Activated CD4-positive, alpha-beta memory T cell treated with anti-CD3 and anti-CD28 coated beads for 36 hours (primary cell): ENCODE results near the gene TMEM87A. TPM values are rescaled to one million over a fixed set of nuclear protein-coding genes. Genes with fewer than 3 reads are reported as not detected.
"Not testable (repeated sequence)": the region's sequence is repeated elsewhere in the genome, so short reads cannot be mapped to it uniquely, and the experiment has no call there.

Experiments
- CTCF ChIA-PET: fragments of 350-600 bp; sonication (Branson Sonifier 250); formaldehyde crosslinking; loops from one replicate; lab custom pipeline; 2021; ENCODE audit warnings: antibody characterized with exemption, inconsistent platforms; lab: Charles Lee
- POLR2A ChIA-PET: fragments of 350-600 bp; sonication (Branson Sonifier 250); formaldehyde crosslinking; loops from one replicate; lab custom pipeline; 2021; ENCODE audit warnings: antibody characterized with exemption; lab: Charles Lee
- DNase-seq: peaks from one replicate; pipeline ENCODE4 v3.0.0-alpha.2; 2020
- H3K27ac Mint-ChIP-seq: one replicate; pipeline ENCODE4 v1.8.0; 2021; ENCODE audit warnings: mixed read lengths
- H3K27me3 Mint-ChIP-seq: one replicate; pipeline ENCODE4 v1.8.0; 2021; ENCODE audit warnings: mixed read lengths
- H3K36me3 Mint-ChIP-seq: one replicate; pipeline ENCODE4 v1.8.0; 2021; ENCODE audit warnings: mixed read lengths
- H3K4me1 Mint-ChIP-seq: one replicate; pipeline ENCODE4 v1.8.0; 2021; ENCODE audit warnings: low read depth, mixed read lengths
- H3K4me3 Mint-ChIP-seq: one replicate; pipeline ENCODE4 v1.8.0; 2021; ENCODE audit warnings: mild to moderate bottlenecking, mixed read lengths
- H3K9me3 Mint-ChIP-seq: one replicate; pipeline ENCODE4 v1.8.0; 2021; ENCODE audit warnings: mixed read lengths
- intact Hi-C: fragments of 100-400 bp; cut with micrococcal nuclease; formaldehyde crosslinking; loops from one replicate; pipeline ENCODE4 v1.15.1; 2023
- total RNA-seq, 2 experiments: library from RNA; stranded (reverse); gene quantifications; one replicate each; pipeline ENCODE4 v1.2.3, GENCODE V29; 2021

The TMEM87A gene
- total RNA-seq, 2 experiments from 2014 or later = 26.1 to 28.7 TPM

DNA sequence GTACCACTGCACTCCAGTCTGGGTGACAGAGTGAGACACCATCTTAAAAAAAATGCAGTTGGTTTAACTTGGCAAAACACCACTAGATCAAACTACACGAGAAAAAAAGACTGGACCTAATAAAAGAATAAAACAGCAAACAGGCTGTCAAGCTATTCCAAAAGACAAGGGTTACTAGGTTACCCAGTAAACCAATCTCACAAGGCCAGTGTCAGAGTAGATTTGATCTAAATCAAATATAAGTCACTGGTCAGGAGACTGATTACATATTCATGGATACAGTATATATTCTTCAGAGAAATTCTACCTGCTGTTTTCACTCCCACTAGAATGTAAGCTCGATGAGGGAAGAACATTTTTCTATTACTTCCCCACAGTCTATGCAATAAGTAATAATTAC is 2.7 kb downstream of the TMEM87A start:
- CTCF ChIA-PET = interaction anchor here (0.8 to 0.9 kb wide), 2 partner anchors 43 to 210 kb away, joined by 3 read pairs; no protein-coding TSS in a partner anchor
- POLR2A ChIA-PET = interaction anchor here (0.6 kb wide), 1 partner anchor 28 kb away, joined by 3 read pairs; no protein-coding TSS in a partner anchor
- H3K27ac Mint-ChIP-seq = no peak overlapping the region

DNA sequence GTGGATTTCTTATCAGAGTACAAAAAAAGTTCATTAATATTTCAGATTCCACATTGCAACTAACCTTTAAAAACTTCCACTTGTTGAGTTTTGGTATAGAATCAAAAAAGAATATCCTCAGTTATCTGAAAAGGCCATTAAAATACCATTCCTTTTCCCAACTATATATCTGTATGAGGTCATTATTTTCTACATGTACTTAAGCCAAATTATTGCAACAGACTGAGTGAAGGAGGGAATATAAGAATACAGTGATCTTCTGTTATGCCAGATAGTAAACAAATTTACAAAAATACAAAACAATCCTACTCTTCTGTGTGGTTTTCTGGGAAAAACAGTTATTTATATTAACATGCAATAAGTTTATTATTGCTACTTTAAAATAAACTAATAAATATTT is 5.9 kb downstream of the TMEM87A start:
- no peaks in the 10 kb centered on the region for H3K9me3 Mint-ChIP-seq
- intact Hi-C loops = no loop called here
- no peak overlapping the region for H3K27ac Mint-ChIP-seq
- CTCF ChIA-PET = no interaction called here
- H3K4me1 Mint-ChIP-seq = peaks cover 44% of the 10 kb centered on the region
- H3K36me3 Mint-ChIP-seq = peaks cover 46% of the 10 kb centered on the region
- H3K4me3 Mint-ChIP-seq = no peak overlapping the region
- no peaks in the 10 kb centered on the region for H3K27me3 Mint-ChIP-seq
- POLR2A ChIA-PET = no interaction called here
- DNase-seq = no peak

More for the DNA sequence above, 2.7 kb downstream of the TMEM87A start:
- no peak for DNase-seq
- H3K27me3 Mint-ChIP-seq = no peaks in the 10 kb centered on the region
- H3K4me3 Mint-ChIP-seq = no peak overlapping the region
- H3K36me3 Mint-ChIP-seq = peaks cover 23% of the 10 kb centered on the region
- H3K9me3 Mint-ChIP-seq = no peaks in the 10 kb centered on the region
- peaks cover 45% of the 10 kb centered on the region for H3K4me1 Mint-ChIP-seq
- intact Hi-C loops = loop anchor here (5.0 to 10.0 kb wide), 3 partner anchors 222 to 336 kb away; partner anchors contain the start of genes STARD9 and ZNF106

DNA sequence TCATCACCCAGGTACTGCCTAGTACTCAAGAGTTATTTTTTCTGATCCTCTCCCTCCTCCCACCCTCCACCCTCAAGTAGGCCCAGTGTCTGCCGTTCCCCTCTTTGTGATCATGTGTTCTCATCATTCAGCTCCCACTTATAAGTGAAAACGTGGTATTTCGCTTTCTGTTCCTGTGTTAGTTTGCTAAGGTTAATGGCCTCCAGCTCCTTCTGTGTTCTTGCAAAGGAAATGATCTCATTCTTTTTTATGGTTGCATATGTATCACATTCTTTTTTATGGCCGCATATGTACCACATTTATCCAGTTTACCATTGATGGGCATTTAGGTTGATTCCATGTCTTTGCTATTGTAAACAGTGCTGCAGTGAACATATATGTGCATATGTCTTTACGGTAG is 8.4 kb downstream of the TMEM87A start:
- H3K27ac Mint-ChIP-seq = peak overlapping the region; percentile 39
- POLR2A ChIA-PET = no interaction called here
- CTCF ChIA-PET = interaction anchor here (1.1 kb wide), 1 partner anchor 22 kb away, joined by 3 read pairs; no protein-coding TSS in a partner anchor

DNA sequence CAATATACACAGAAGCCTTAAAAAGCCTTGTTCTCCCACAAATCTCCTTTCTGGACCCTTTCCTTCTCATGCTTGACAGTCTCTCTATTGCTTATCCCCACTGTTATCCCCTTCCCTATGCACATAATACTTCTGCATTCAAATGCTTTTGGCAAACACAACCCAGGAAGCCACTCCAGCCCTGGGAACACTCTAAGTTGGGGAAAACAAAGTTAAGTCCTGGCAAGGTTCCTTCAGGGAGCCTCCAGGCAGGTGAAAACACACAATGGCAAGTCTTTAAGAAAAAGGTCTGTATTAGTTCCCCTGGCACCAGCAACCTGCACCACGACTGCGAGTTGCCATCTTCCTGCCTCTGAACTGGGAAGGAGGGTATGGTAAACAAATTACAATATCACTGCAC is 19.9 kb downstream of the TMEM87A start:
- H3K36me3 Mint-ChIP-seq = peaks cover 29% of the 10 kb centered on the region
- H3K27me3 Mint-ChIP-seq = no peaks in the 10 kb centered on the region
- ChIA-PET POLR2A (no interaction called here), CTCF (no interaction called here)
- H3K9me3 Mint-ChIP-seq = peaks cover 9% of the 10 kb centered on the region
- DNase-seq = no peak
- H3K4me3 Mint-ChIP-seq = no peak overlapping the region
- no peak overlapping the region for H3K27ac Mint-ChIP-seq
- intact Hi-C loops = no loop called here
- no peaks in the 10 kb centered on the region for H3K4me1 Mint-ChIP-seq

More for the DNA sequence above, 8.4 kb downstream of the TMEM87A start:
- DNase-seq = no peak
- intact Hi-C loops = no loop called here
- no peaks in the 10 kb centered on the region for H3K27me3 Mint-ChIP-seq
- no peak overlapping the region for H3K4me3 Mint-ChIP-seq
- peaks cover 23% of the 10 kb centered on the region for H3K4me1 Mint-ChIP-seq
- peaks cover 50% of the 10 kb centered on the region for H3K36me3 Mint-ChIP-seq
- H3K9me3 Mint-ChIP-seq = no peaks in the 10 kb centered on the region

DNA sequence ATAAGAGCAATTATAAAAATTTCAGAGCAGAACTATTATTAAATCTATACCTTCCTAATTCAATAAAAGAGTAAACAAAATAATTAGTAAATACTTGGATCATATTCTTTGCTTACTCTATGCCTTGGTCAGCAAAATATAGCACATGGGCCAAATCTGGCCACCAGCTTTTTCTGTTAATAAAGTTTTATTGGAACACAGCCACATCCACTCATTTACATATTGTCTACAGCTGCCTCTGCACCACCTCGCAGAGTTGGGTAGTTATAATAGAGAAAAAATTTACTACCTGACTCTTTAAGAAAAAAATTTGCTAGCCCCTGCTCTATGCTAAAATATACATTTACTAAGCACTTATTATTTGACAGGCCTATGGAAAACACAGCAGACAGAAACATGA is 32.4 kb downstream of the TMEM87A start:
- H3K9me3 Mint-ChIP-seq = no peaks in the 10 kb centered on the region
- intact Hi-C loops = no loop called here
- ChIA-PET POLR2A (interaction anchor here (1.1 kb wide), 1 partner anchor 25 kb away, joined by 3 read pairs; no protein-coding TSS in a partner anchor), CTCF (interaction anchor here (0.6 kb wide), 1 partner anchor 463 kb away, joined by 3 read pairs; no protein-coding TSS in a partner anchor)
- H3K36me3 Mint-ChIP-seq = peaks cover 26% of the 10 kb centered on the region
- no peaks in the 10 kb centered on the region for H3K27me3 Mint-ChIP-seq
- DNase-seq = no peak
- no peak overlapping the region for H3K4me3 Mint-ChIP-seq
- H3K27ac Mint-ChIP-seq = no peak overlapping the region
- H3K4me1 Mint-ChIP-seq = peaks cover 5% of the 10 kb centered on the region

DNA sequence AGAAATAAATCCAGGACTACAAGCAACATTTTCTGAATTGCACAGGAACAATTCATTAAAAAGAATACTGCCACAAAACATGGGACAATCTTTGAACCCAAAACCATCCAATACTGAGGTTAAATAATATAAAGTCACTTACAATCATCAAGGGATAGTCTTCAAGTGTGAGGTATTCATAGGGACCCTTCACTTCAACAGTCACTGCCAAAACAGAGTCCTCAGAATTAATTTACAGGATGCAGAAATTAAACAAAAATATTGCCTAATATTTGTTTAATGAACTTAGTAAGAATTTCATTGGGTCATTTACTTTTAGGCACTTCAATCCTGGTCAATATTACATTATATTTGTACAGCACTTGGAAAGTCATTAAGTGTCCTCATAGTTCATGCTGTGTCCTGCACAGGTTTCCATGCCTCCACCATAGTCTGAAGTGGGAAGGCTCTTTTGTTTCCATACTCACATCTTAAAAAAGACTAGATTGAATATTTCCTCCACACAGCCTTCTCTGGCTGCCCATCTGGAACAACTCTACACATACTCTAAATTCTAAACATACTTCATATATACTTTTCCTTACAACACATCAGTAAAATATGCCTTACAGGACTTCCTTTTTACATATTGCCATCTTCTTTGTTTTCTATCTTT is 33.6 kb downstream of the TMEM87A start:
- ChIA-PET CTCF (no interaction called here), POLR2A (no interaction called here)
- Mint-ChIP-seq H3K9me3 (no peaks in the 10 kb centered on the region), H3K36me3 (peaks cover 32% of the 10 kb centered on the region), H3K4me3 (no peak overlapping the region), H3K4me1 (peaks cover 5% of the 10 kb centered on the region), H3K27me3 (no peaks in the 10 kb centered on the region), H3K27ac (no peak overlapping the region)
- intact Hi-C loops = no loop called here
- no peak for DNase-seq

DNA sequence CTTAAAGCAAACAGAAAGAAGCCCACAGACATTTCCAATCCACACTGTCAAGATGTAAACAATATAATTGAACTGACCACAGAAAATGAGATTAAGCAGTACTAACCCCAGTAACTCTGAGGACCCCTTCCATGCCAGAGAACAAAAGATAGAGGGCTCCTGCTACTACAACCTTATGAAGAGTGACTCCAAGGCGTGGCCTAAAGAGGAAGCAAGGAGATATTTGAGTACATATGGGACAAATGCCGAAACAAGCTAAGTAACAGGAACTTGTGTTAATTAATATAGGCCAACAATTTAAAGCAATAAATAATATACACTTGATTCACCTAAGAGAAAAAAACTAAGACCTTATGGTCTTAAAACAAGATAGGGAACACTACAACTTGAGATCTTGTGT is 40.1 kb downstream of the TMEM87A start:
- DNase-seq = no peak
- ChIA-PET CTCF (no interaction called here), POLR2A (no interaction called here)
- Mint-ChIP-seq H3K27me3 (no peaks in the 10 kb centered on the region), H3K36me3 (peaks cover 19% of the 10 kb centered on the region), H3K27ac (no peak overlapping the region), H3K4me3 (no peak overlapping the region), H3K9me3 (no peaks in the 10 kb centered on the region), H3K4me1 (no peaks in the 10 kb centered on the region)
- intact Hi-C loops = no loop called here

DNA sequence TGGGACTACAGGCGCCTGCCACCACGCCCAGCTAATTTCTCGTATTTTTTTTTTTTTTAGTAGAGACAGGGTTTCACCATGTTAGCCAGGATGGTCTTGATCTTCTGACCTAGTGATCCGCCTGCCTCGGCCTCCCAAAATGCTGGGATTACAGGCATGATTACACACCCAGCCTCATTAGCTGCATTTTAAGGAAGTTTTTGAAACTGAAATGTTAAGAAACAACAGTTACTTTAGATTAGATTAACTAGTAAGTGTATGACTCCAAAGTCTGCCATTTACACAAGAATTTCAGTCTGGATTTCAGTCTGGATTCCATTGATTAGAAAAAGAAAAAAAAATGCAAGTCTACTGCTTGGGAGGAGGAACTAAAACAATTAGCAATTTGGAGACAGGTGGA is 40.6 kb downstream of the TMEM87A start:
- Mint-ChIP-seq H3K27me3 (no peaks in the 10 kb centered on the region), H3K36me3 (peaks cover 19% of the 10 kb centered on the region), H3K4me1 (no peaks in the 10 kb centered on the region), H3K27ac (no peak overlapping the region), H3K9me3 (no peaks in the 10 kb centered on the region), H3K4me3 (no peak overlapping the region)
- DNase-seq = no peak
- intact Hi-C loops = no loop called here
- ChIA-PET POLR2A (no interaction called here), CTCF (no interaction called here)

DNA sequence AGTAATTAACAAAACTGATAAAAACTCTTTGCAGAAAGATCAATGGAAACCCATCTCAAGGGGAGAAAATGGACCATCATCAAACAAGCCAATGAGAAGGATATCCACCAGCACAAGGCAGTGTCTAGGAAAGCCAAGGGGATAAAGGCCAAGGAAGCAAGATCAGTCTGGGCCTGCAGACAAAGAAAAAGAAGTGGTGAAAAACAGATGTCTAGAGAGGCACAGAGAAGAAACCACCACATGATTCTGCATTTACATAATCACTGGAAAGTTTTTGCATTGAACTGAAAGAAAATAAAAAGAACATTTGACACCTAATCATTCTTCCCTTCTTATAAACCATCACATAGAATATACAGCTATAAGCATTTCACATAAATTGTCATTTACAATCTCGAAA is 42.1 kb downstream of the TMEM87A start:
- CTCF ChIA-PET = no interaction called here

DNA sequence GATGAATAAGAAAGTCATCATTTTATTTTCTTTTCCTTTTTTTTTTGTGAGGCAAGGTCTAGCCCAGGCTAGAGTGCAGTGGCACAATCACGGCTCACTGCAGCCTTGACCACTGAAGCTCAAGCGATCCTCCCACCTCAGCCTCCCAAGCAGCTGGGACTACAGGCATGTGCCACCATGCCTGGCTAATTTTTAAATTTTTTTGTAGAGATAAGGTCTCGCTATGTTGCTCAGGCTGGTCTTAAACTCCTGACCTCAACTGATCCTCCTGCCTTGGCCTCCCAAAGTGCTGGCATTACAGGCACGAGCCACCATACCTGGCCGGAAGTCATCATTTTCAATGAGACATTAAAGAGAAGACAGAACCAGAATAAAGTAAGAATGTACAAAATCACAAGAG is 44.3 kb downstream of the TMEM87A start:
- H3K4me1 Mint-ChIP-seq, H3K9me3 Mint-ChIP-seq, DNase-seq, intact Hi-C loops, H3K27me3 Mint-ChIP-seq, H3K4me3 Mint-ChIP-seq, H3K27ac Mint-ChIP-seq: not testable (repeated sequence)
- ChIA-PET CTCF (interaction anchor here (0.6 kb wide), 1 partner anchor 11 kb away, joined by 3 read pairs; no protein-coding TSS in a partner anchor), POLR2A (interaction anchor here (0.6 to 0.7 kb wide), 2 partner anchors 308 to 425 kb away, joined by 3 to 5 read pairs; no protein-coding TSS in a partner anchor)
- H3K36me3 Mint-ChIP-seq = peaks cover 21% of the 10 kb centered on the region

More for the DNA sequence above, 42.1 kb downstream of the TMEM87A start:
- H3K27me3 Mint-ChIP-seq = no peaks in the 10 kb centered on the region
- DNase-seq = no peak
- POLR2A ChIA-PET = no interaction called here
- no peak overlapping the region for H3K4me3 Mint-ChIP-seq
- peaks cover 18% of the 10 kb centered on the region for H3K36me3 Mint-ChIP-seq
- intact Hi-C loops = no loop called here
- no peaks in the 10 kb centered on the region for H3K4me1 Mint-ChIP-seq
- H3K27ac Mint-ChIP-seq = no peak overlapping the region
- no peaks in the 10 kb centered on the region for H3K9me3 Mint-ChIP-seq

DNA sequence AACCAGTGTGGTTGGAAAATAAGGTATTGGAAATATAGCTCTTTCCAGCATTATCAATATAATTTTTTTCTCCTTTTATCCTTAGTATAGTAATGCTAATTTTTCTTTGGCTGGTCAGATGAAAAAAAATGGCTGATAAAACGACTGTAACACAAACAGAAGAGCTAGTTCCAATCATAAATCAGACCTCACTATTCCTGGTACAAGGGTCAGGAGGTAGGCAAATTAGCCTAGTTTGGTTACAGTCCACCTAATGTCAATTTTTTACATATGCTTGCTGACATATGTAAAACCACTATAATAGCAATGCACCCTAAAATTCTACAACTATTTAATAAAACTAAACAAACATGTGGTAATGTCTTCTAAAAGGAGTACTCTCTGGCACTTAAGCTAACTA is 45.2 kb downstream of the TMEM87A start:
- H3K36me3 Mint-ChIP-seq = peaks cover 21% of the 10 kb centered on the region
- no peak overlapping the region for H3K27ac Mint-ChIP-seq
- ChIA-PET POLR2A (interaction anchor here (0.8 kb wide), 1 partner anchor 20 kb away, joined by 4 read pairs; the partner anchor contains the start of gene VPS39), CTCF (no interaction called here)
- intact Hi-C loops = no loop called here
- no peak overlapping the region for H3K4me3 Mint-ChIP-seq
- no peak for DNase-seq
- H3K9me3 Mint-ChIP-seq = no peaks in the 10 kb centered on the region
- no peaks in the 10 kb centered on the region for H3K27me3 Mint-ChIP-seq
- no peaks in the 10 kb centered on the region for H3K4me1 Mint-ChIP-seq

DNA sequence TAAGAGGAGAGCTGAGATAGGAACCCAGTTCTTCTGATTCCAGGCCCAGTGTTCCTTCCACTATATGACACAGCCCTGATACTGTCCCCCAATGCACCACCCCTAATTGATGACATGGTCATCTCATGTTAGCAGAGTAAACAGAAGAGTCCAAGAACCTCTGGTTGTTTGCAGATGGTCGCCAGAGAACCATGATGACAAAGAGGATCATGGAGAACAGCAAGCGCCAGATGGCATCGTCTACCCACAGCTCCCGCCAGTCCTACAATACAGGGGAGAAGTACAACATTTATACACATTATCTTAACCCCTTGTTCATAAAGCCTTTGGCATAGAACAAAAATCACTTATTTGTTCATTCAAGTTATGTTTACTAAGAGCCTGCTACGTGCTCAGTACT is 46.6 kb downstream of the TMEM87A start:
- H3K9me3 Mint-ChIP-seq = no peaks in the 10 kb centered on the region
- DNase-seq = no peak
- intact Hi-C loops = no loop called here
- no peak overlapping the region for H3K4me3 Mint-ChIP-seq
- no peaks in the 10 kb centered on the region for H3K27me3 Mint-ChIP-seq
- no peaks in the 10 kb centered on the region for H3K4me1 Mint-ChIP-seq
- H3K27ac Mint-ChIP-seq = no peak overlapping the region
- H3K36me3 Mint-ChIP-seq = peaks cover 21% of the 10 kb centered on the region
- ChIA-PET CTCF (no interaction called here), POLR2A (no interaction called here)
